ENCODE data around the gene PTPRS. TPM values are rescaled to one million over a fixed set of nuclear protein-coding genes. Genes with fewer than 3 reads are reported as not detected.
A peak's percentile ranks its signal among the peaks of the same experiment; 100 is the strongest.

Gene PTPRS
- total and polyA plus RNA-seq, 2 of the 8 experiments (the other 6 are each of a cell fraction or from before 2014, with no cell fraction given): 96.8 to 223 TPM

DNA sequence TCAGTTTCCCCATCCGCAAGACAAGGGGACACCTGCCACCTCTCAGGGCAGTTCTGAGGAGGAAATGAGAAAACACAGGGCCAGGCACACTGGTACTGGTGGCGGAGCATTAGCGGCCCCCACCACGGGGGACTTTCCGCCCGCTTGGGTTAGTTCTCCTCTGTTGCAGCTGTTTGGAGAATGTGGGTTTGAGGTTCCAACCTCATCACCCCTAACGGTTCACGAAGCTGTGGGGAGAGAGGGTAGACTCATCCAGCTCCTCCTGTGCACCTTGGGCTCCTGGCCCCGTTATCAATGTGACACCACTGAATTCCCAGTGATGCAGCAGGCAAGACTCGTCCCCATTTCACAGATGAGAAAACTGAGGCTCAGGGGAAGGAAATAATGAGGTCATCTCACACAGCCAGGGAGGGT, 10.3 kb downstream of the PTPRS start:
- 88% methylated on average over 10 of the region's 10 CpGs; no CpG with 5 or more reads in 1 of the 2 experiments for WGBS, 2 experiments (ENCODE audit: extremely low coverage in 1 of 2, insufficient coverage in 1 of 2, insufficient read length in 1 of 2, insufficient replicate concordance in 2 of 2, low coverage in 1 of 2, low lambda C conversion rate in 2 of 2, missing lambda C conversion rate in 1 of 2)
- no peak overlapping the region for H4K5ac ChIP-seq (ENCODE audit: insufficient read length, low read depth, low read length)
- H4K91ac ChIP-seq (replicated peaks; ENCODE audit: insufficient read length, low read length): no peak overlapping the region
- H3K36me3 ChIP-seq (ENCODE audit: control insufficient read depth in 2 of 4, insufficient read depth in 4 of 4, low read length in 3 of 4): peaks cover 0 to 3% (median 1%) of the 10 kb centered on the region in 4 experiments; a peak in 1 of 8 replicates
- peak; percentile 83 for TF ChIP-seq KDM1A (IDR thresholded peaks at IDR 0.05; ENCODE audit: borderline replicate concordance, low read length)
- no peak for TF ChIP-seq JUND (IDR thresholded peaks at IDR 0.05; ENCODE audit: low read length)
- TF ChIP-seq ASH2L (IDR thresholded peaks at IDR 0.05; ENCODE audit: low read length): no peak
- no peak for TF ChIP-seq POLR2AphosphoS5 (IDR thresholded peaks at IDR 0.05; ENCODE audit: low read depth, low read length)
- TF ChIP-seq ATF2 (IDR thresholded peaks at IDR 0.05; ENCODE audit: low read length): no peak
- TF ChIP-seq NRF1 (IDR thresholded peaks at IDR 0.05; ENCODE audit: low read depth, low read length): no peak
- no peak for TF ChIP-seq SUZ12 (IDR thresholded peaks at IDR 0.05; ENCODE audit: low read length)
- TF ChIP-seq RFX5 (IDR thresholded peaks at IDR 0.05; ENCODE audit: borderline replicate concordance, low read depth, low read length): no peak
- no peak overlapping the region for H2BK120ac ChIP-seq (replicated peaks; ENCODE audit: low read depth, low read length)
- POLR2A ChIA-PET (ENCODE audit: partially characterized antibody): no interaction called here
- no peak overlapping the region for H3K4me2 ChIP-seq (ENCODE audit: insufficient read depth in 1 of 2, low read depth in 2 of 2, low read length in 2 of 2)
- H2BK5ac ChIP-seq (ENCODE audit: low read depth, low read length): no peak overlapping the region
- no peak overlapping the region for H3K27ac ChIP-seq (ENCODE audit: low read depth, low read length)
- H3K4me1 ChIP-seq (replicated peaks in 1 of 4; ENCODE audit: control insufficient read depth in 3 of 4, insufficient read depth in 4 of 4, low read length in 3 of 4): no peaks in the 10 kb centered on the region; a peak in 2 of 7 replicates
- no peak overlapping the region for H3K14ac ChIP-seq (ENCODE audit: insufficient read length)
- no peak overlapping the region for H2AK5ac ChIP-seq (ENCODE audit: low read depth, low read length)
- DNase-seq (ENCODE audit: low read depth in 1 of 2, low spot score in 2 of 2) (no peak), FAIRE-seq (no peak)
- H3K79me1 ChIP-seq (ENCODE audit: low read depth, low read length): peaks cover 23% of the 10 kb centered on the region
- H3K4me3 ChIP-seq (ENCODE audit: extremely low read depth in 1 of 4, insufficient read depth in 2 of 4, low read depth in 3 of 4, low read length in 4 of 4): no peak overlapping the region
- H3K27me3 ChIP-seq (replicated peaks in 1 of 4; ENCODE audit: control insufficient read depth in 3 of 4, extremely low read depth in 1 of 4, insufficient read depth in 3 of 4, low read length in 3 of 4): no peaks in the 10 kb centered on the region
- peaks cover 45 to 55% of the 10 kb centered on the region in 2 experiments for H4K20me1 ChIP-seq (replicated peaks in 1 of 2; ENCODE audit: control insufficient read depth in 1 of 2, insufficient read depth in 2 of 2, low read length in 2 of 2)
- H3K9ac ChIP-seq (replicated peaks in 1 of 4; ENCODE audit: extremely low read depth in 1 of 4, low read depth in 3 of 4, low read length in 3 of 4): no peak overlapping the region
- no peak overlapping the region for H4K8ac ChIP-seq (ENCODE audit: extremely low read depth, insufficient read depth, low read length)
- no peaks in the 10 kb centered on the region for H3K23me2 ChIP-seq (ENCODE audit: low read depth, low read length)
- CTCF ChIA-PET (ENCODE audit: partially characterized antibody): no interaction called here
- H3K79me2 ChIP-seq (ENCODE audit: control insufficient read depth in 1 of 2, insufficient read depth in 2 of 2, low read length in 2 of 2): peaks cover 12 to 90% of the 10 kb centered on the region in 2 experiments; a peak in 3 of 4 replicates
- no peak overlapping the region for H3K56ac ChIP-seq (replicated peaks; ENCODE audit: insufficient read length, low read depth, low read length)
- no peak overlapping the region for H2BK12ac ChIP-seq (ENCODE audit: low read depth, low read length)
- H3K18ac ChIP-seq (ENCODE audit: extremely low read depth, low read length): no peak overlapping the region
- no peak overlapping the region for H3K23ac ChIP-seq (ENCODE audit: insufficient read length)
- no peak overlapping the region for H2BK15ac ChIP-seq (ENCODE audit: low read length)
- H2AFZ ChIP-seq (ENCODE audit: low read length): no peak overlapping the region
- no peak overlapping the region for H3K4ac ChIP-seq (replicated peaks; ENCODE audit: insufficient read length, low read depth, low read length)
- no peak overlapping the region for H2BK20ac ChIP-seq (ENCODE audit: low read length)
- no peaks in the 10 kb centered on the region for H3K9me3 ChIP-seq (ENCODE audit: insufficient read depth in 2 of 2, low read depth in 1 of 2, low read length in 1 of 2)

All from H1 (cell line).